GM18858 (cell line): ENCODE measurements around the gene NLRC5.

ENCODE experiments used
- ATAC-seq: cut with Tn5 transposase; IDR thresholded peaks from one replicate; pipeline ENCODE4 v1.9.1; 2021; ENCODE audit not compliant: unreplicated experiment

NLRC5 gene

GRCh38 chr16:57021757-57022156 lies 32.4 kb downstream of the NLRC5 start:
- ATAC-seq: no peak

GRCh38 chr16:57022445-57022844 lies 33.1 kb downstream of the NLRC5 start:
- ATAC-seq: no peak

- no peak for ATAC-seq
Observed at GRCh38 chr16:57023541-57024249, 34.3 kb downstream of the NLRC5 start.

- ATAC-seq: no peak
Observed at GRCh38 chr16:57024894-57025680, 35.7 kb downstream of the NLRC5 start.

GRCh38 chr16:57025941-57026777 lies 36.8 kb downstream of the NLRC5 start:
- no peak for ATAC-seq

GRCh38 chr16:57026778-57027062 lies 37.4 kb downstream of the NLRC5 start:
- no peak for ATAC-seq

- ATAC-seq: no peak
Observed at GRCh38 chr16:57027067-57027466, 37.7 kb downstream of the NLRC5 start.

- no peak for ATAC-seq
Observed at GRCh38 chr16:57028086-57028485, 38.7 kb downstream of the NLRC5 start.

GRCh38 chr16:57029161-57030160 lies 40.1 kb downstream of the NLRC5 start:
- no peak for ATAC-seq

GRCh38 chr16:57030346-57030902 lies 41.1 kb downstream of the NLRC5 start:
- no peak for ATAC-seq

GRCh38 chr16:57031156-57031555 lies 41.8 kb downstream of the NLRC5 start:
- ATAC-seq: no peak

- no peak for ATAC-seq
Observed at GRCh38 chr16:57032346-57032745, 43.0 kb downstream of the NLRC5 start.

- no peak for ATAC-seq
Observed at GRCh38 chr16:57032931-57033330, 43.6 kb downstream of the NLRC5 start.

- no peak for ATAC-seq
Observed at GRCh38 chr16:57036315-57036714, 47.0 kb downstream of the NLRC5 start.

- no peak for ATAC-seq
Observed at GRCh38 chr16:57036945-57037344, 47.6 kb downstream of the NLRC5 start.

- ATAC-seq: no peak
Observed at GRCh38 chr16:57038166-57038565, 48.8 kb downstream of the NLRC5 start.

GRCh38 chr16:57039148-57039812 lies 49.9 kb downstream of the NLRC5 start:
- ATAC-seq: no peak

- peak; percentile 28 for ATAC-seq
Observed at GRCh38 chr16:57041182-57042156, 52.1 kb downstream of the NLRC5 start.
